GM20000 (cell line): Measurements from ENCODE around the gene ARL14EP.

ENCODE experiments used
- DNase-seq: peaks from one replicate; pipeline ENCODE4 v3.0.0; 2012; ENCODE audit warnings: low spot score
- TF ChIP-seq, protein P1 (sequence below): IDR thresholded peaks from 2 replicates; pipeline ENCODE4 v1.5.1; 2012; ENCODE audit warnings: mild to moderate bottlenecking, control low read depth; ENCODE audit errors: extremely low read depth, missing control alignments

ARL14EP gene

DNA sequence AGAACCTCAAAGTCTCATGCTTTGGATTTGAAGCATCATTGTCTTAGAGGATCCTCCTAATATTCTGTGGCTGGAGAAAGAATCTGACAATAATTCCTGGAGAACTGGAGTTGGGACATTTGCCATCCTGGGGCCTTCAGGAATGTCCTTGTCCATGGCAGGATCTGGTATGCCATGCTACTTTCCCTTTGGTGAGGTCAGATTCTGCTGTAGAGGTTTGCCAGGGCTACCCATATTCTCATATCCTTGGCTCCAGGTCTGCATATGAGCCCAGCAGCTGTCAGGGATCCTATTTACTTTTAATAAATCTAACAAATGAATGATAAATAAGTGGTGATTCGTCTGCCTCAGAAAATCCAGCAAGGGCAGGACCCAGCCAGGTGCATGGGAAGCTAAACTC, 35.0 kb downstream of the ARL14EP start:
- TF ChIP-seq, protein P1, sequence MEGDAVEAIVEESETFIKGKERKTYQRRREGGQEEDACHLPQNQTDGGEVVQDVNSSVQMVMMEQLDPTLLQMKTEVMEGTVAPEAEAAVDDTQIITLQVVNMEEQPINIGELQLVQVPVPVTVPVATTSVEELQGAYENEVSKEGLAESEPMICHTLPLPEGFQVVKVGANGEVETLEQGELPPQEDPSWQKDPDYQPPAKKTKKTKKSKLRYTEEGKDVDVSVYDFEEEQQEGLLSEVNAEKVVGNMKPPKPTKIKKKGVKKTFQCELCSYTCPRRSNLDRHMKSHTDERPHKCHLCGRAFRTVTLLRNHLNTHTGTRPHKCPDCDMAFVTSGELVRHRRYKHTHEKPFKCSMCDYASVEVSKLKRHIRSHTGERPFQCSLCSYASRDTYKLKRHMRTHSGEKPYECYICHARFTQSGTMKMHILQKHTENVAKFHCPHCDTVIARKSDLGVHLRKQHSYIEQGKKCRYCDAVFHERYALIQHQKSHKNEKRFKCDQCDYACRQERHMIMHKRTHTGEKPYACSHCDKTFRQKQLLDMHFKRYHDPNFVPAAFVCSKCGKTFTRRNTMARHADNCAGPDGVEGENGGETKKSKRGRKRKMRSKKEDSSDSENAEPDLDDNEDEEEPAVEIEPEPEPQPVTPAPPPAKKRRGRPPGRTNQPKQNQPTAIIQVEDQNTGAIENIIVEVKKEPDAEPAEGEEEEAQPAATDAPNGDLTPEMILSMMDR: no peak
- no peak for DNase-seq

DNA sequence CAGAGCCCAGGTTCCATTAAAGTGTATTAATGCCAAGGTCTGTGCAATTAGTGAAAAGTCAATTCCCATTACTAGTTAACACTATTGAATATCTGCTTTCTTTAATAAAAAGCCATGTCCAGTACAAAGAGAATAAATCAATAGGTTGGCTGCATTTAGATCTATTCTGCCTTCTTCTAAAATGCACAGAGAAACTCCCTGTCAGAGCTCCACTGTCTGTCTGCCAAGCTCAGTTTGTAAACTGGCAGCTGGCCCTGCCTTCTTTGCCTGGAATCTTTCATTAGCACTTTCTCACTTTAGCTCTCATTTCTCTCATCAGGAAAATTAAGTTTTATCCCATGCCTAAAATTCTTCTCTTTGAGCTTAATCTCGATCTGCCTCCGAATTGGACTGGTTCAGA, 35.6 kb downstream of the ARL14EP start:
- TF ChIP-seq, protein P1: no peak

DNA sequence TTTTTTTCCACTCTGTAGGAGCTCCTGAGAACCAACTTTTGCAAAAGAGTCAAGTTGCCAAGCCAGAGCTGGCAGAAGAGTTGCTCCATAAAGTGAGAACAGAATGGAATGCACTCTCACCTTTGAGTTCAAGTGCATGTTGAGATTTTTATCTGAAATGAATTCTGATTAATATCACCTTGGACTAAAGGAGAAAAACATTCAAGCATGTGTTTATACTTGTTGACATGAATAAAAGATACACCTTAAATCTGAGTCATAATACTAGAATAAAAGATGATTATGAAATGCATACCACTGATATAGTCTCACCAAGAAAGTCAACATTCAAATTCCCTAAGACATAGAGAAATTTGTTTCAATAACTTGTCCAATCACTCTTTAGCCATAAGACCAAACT, 37.8 kb downstream of the ARL14EP start:
- TF ChIP-seq, protein P1: no peak
- DNase-seq: no peak

More for the DNA sequence above, 35.6 kb downstream of the ARL14EP start:
- DNase-seq: no peak

DNA sequence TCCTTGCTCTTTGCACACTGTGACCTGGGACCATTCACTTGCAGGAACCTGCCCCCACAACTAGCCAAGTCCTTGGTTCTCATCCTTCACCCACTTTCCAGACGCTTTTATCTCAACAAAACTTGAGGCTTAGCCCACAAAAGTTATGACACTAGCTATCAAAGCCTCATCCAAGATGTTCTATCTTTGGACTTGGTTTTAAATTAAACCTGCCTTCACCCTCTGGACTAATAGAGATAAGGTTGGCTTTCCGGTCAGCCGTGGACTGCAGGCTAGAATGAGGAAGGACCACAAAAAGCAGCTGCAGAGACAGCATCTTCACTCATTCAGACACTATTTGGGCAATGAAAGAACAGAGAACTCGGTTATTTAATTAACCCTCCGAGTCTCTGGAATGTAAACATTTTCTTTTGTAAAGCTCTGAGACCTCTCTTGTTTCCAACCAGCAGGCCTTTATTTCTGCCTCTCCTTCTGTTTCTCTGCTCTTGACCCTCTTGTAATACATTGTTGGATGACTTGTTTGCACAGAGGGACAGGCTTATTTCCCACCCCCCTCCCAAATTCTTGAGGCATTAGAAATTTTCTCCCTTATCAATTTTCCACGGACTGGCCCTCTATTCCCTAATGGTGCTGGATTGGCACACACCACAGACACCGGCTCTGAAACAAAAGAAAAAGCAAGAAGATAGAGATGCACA, 41.4 kb downstream of the ARL14EP start:
- DNase-seq: no peak
- TF ChIP-seq, protein P1: no peak

DNA sequence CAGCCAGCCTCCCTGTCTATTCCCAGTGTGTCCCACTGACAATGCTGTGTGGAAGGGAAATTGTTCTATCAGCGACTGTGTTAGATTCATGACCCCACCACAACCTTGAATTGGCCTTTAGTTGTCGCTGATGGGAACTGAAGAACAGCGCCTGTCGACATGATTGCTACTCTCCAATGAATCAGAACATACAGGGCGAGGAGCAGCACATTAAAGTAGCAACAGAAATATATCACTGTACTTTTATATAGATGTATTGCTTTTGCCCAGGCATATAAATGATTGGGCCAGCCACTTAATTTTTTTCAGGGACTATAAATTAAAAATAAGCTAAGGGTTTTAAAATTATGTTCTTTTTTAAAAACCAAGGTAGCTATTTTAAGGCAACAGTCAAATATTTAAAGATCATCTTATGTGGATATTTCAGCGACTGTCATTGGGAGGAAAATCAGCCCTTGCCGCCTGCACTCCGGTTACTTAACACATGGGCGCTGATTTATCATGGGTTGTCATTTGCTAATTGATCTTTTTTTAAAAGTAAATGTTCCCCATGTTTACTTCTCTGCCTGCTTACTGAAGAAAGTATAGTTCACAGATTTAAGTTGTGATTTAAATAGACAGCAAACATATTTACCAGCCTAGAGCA, 42.1 kb downstream of the ARL14EP start:
- TF ChIP-seq, protein P1: no peak
- no peak for DNase-seq

DNA sequence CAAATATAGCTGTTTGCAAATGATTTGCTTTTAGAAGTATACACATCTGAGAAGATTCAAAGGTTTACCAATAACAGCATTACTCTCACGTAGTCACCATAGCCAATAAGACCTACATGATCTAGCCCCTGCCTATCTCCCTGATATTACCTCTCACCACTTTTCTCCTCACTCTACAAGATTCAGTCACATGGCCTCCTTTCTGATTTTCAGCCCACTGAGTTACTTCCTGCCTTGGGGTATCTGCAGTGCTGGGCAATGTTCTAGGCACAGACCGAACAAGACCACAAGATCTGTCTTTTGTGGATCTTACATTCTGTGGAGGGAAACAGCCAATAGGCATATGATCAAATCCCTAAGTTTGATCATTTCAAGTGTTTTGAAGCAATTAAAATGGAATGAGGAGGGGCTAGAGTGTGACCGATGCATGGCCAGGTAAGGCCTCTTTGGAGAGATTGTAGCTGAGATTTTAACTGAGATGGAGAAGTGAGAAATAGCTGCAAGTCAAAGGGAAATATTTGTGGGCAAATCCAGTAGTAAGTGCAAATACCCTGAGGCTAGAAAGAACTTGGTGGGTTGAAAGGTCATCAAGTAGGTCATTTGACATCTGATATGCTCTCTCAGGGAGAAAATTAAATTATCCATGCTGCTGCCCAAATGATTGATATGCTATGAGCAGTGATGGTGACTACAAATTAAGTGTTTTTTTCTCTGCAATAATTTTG, 43.1 kb downstream of the ARL14EP start:
- DNase-seq: no peak

More for the DNA sequence above, 43.1 kb downstream of the ARL14EP start:
- TF ChIP-seq, protein P1: no peak
